Sigmoid colon (tissue), 7 donors: ENCODE measurements around the gene PKDCC. TPM values are rescaled to one million over a fixed set of nuclear protein-coding genes. Genes with fewer than 3 reads are reported as not detected.

Experiments
- DNase-seq: peaks from one replicate; pipeline ENCODE4 v3.0.0-alpha.2; 2019
- H3K27ac ChIP-seq, 4 donors: fragments of 200-600 bp; sonication (generic); one replicate each; pipeline ENCODE4 v1.5.1; 2016 to 2019; ENCODE audit warnings: mild to moderate bottlenecking in 1 of 4
- H3K27me3 ChIP-seq, 3 donors: fragments of 200-600 bp; sonication (generic); one replicate each; pipeline ENCODE4 v1.5.1; 2019; ENCODE audit warnings: mild to moderate bottlenecking in 1 of 3
- H3K36me3 ChIP-seq, 4 donors: fragments of 200-600 bp; sonication (generic); one replicate each; pipeline ENCODE4 v1.5.1; 2016 to 2019
- H3K4me1 ChIP-seq, 4 donors: fragments of 200-600 bp; sonication (generic); one replicate each; pipeline ENCODE4 v1.5.1; 2017 to 2019
- H3K4me3 ChIP-seq, 4 donors: fragments of 200-600 bp; sonication (generic); one replicate each; pipeline ENCODE4 v1.5.1; 2017 to 2019; ENCODE audit warnings: mild to moderate bottlenecking in 2 of 4, moderate library complexity in 1 of 4
- H3K9me3 ChIP-seq, 4 donors: fragments of 200-600 bp in 3 of 4; sonication (generic) in 3 of 4; one replicate each; pipeline versions ENCODE4 v1.5.1 to v1.6.1; 2013 to 2019
- EP300 ChIP-seq, 4 donors: sonication (generic); formaldehyde crosslinking; IDR thresholded peaks; one replicate each; pipeline ENCODE4 v1.6.1; 2017; ENCODE audit warnings: antibody characterized with exemption in 4 of 4
- POLR2A ChIP-seq, 2 donors: fragments of 450-650 bp; IDR thresholded peaks; one replicate each; pipeline ENCODE4 v1.6.1; 2016; ENCODE audit warnings: antibody characterized with exemption in 2 of 2, mild to moderate bottlenecking in 2 of 2, moderate library complexity in 2 of 2
- POLR2AphosphoS5 ChIP-seq, 4 donors: sonication (generic); formaldehyde crosslinking; IDR thresholded peaks; one replicate each; pipeline ENCODE4 v1.6.1; 2017; ENCODE audit warnings: antibody characterized with exemption in 4 of 4
- WGBS, 2 donors: extraction: QIAGEN DNeasy Blood & Tissue Kit; methylation state at CpG; one replicate each; pipeline ENCODE4 v1.1.7; 2013; 5-methylcytosine and 5-hydroxymethylcytosine counted together
- intact Hi-C: fragments of 100-400 bp; cut with DNase I; formaldehyde crosslinking; loops from one replicate; pipeline ENCODE4 v1.15.1; 2023
- polyA plus RNA-seq, 3 donors: library from polyadenylated mRNA; stranded (reverse); fragments of 200-250 nt; gene quantifications; one replicate each; pipeline ENCODE4 v1.2.3, GENCODE V29; 2013
- total RNA-seq, 4 donors: library from RNA; depleted of rRNA; stranded (reverse); fragments of >200 nt; gene quantifications; one replicate each; pipeline ENCODE4 v1.1.0, GENCODE V29; 2016
- TF ChIP-seq, protein P1 (sequence below), 4 experiments: fragments of 450-650 bp in 3 of 4; fragments of 200-600 bp in 1 of 4; IDR thresholded peaks; one replicate each; pipeline ENCODE4 v1.5.1; 2016 to 2019; ENCODE audit warnings: antibody characterized with exemption in 4 of 4, mild to moderate bottlenecking in 3 of 4, moderate library complexity in 2 of 4
- donor health status: healthy with polysubstance abuse.
- donor health status: Bipolar disorder and iron deficiency.
- donor health status: healthy.

PKDCC gene
- total and polyA plus RNA-seq, 7 donors = 13.9 to 106 (median 67.7) TPM

DNA sequence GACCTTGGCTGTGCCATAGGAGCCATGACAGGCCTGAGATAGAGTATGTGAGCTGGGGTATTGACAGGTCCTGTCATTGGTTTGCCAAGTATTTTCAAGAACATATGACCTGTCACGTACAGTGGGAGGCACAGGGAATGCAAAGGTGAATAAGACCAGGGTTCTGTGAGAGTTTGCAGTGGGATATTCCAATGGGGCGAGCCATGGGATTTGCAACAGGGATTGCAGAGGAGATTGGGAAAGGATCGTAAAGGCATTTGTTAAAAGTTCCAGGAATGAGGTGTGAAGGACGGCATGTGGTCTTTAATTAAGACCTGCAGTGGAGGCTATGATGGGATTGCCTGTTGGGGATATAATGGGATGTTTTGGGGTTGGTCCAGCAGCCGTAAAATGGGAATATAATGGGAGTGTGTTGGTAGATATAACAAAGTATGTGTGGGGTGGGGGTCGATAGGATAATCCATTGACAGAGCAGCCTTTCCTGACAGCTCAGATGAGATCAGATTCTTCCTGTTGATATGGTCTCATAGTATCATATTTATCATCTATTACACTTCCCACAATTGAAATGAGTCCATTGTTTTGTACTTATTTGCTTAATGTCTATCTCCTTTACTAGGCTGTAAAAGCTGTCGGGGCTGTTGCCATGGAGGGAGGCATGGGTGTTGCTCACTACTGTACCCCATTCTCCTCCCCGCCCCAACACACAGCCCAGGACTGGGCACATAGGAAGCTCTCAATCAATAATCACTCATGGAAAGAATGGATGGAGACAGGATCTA, 38.1 kb downstream of the PKDCC start:
- intact Hi-C loops = loop anchor here (1.0 to 5.0 kb wide), 3 partner anchors 39 to 234 kb away; no protein-coding TSS in a partner anchor
- Histone ChIP-seq H3K9me3 (no peaks in the 10 kb centered on the region), H3K4me1 (peaks cover 0 to 29% (median 27%) of the 10 kb centered on the region in 4 donors), H3K4me3 (no peak overlapping the region), H3K27ac (no peak overlapping the region), H3K27me3 (no peaks in the 10 kb centered on the region), H3K36me3 (no peaks in the 10 kb centered on the region)
- DNase-seq = no peak
- WGBS, 2 donors = 65% methylated on average over 8 of the region's 8 CpGs
- no peak for TF ChIP-seq EP300 (IDR thresholded peaks at IDR 0.05)
- TF ChIP-seq, protein P1, sequence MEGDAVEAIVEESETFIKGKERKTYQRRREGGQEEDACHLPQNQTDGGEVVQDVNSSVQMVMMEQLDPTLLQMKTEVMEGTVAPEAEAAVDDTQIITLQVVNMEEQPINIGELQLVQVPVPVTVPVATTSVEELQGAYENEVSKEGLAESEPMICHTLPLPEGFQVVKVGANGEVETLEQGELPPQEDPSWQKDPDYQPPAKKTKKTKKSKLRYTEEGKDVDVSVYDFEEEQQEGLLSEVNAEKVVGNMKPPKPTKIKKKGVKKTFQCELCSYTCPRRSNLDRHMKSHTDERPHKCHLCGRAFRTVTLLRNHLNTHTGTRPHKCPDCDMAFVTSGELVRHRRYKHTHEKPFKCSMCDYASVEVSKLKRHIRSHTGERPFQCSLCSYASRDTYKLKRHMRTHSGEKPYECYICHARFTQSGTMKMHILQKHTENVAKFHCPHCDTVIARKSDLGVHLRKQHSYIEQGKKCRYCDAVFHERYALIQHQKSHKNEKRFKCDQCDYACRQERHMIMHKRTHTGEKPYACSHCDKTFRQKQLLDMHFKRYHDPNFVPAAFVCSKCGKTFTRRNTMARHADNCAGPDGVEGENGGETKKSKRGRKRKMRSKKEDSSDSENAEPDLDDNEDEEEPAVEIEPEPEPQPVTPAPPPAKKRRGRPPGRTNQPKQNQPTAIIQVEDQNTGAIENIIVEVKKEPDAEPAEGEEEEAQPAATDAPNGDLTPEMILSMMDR (IDR thresholded peaks at IDR 0.05) = no peak
- no peak for TF ChIP-seq POLR2A (IDR thresholded peaks at IDR 0.05)
- no peak for TF ChIP-seq POLR2AphosphoS5 (IDR thresholded peaks at IDR 0.05)

DNA sequence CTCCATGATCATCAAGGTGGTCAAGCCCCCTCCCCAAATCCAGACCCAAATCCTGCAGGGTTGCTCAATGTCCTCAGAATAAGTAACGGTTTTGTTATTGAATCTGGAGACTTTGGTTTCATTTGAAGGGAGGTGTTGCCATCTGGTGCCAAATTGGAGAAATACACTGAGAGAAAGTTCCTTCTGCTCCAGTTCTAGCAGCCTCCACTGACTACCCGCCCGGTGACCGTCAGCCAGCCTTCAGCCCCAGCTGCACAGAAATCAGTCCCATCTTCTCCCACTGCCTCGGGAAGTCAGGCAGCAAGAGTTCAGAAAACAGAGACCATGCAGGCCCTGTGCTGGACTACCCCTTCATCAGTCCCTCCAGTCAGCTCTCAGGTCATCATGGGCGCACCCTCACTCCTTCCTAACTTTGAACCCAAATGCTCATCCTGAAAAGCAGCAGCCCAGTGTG, 38.7 kb downstream of the PKDCC start:
- H3K9me3 ChIP-seq = no peaks in the 10 kb centered on the region
- no peak overlapping the region for H3K27ac ChIP-seq
- no peaks in the 10 kb centered on the region for H3K36me3 ChIP-seq
- H3K4me1 ChIP-seq = peaks cover 0 to 29% (median 27%) of the 10 kb centered on the region in 4 donors
- TF ChIP-seq, protein P1 (IDR thresholded peaks at IDR 0.05) = peak; percentile 76 to 89 (median 80)
- TF ChIP-seq POLR2AphosphoS5 (IDR thresholded peaks at IDR 0.05) = no peak
- WGBS, 2 donors = 17 to 21% methylated on average over 6 of the region's 6 CpGs
- intact Hi-C loops = loop anchor here (1.0 to 5.0 kb wide), 2 partner anchors 217 to 234 kb away; no protein-coding TSS in a partner anchor
- H3K27me3 ChIP-seq = no peaks in the 10 kb centered on the region
- no peak overlapping the region for H3K4me3 ChIP-seq
- DNase-seq = no peak

DNA sequence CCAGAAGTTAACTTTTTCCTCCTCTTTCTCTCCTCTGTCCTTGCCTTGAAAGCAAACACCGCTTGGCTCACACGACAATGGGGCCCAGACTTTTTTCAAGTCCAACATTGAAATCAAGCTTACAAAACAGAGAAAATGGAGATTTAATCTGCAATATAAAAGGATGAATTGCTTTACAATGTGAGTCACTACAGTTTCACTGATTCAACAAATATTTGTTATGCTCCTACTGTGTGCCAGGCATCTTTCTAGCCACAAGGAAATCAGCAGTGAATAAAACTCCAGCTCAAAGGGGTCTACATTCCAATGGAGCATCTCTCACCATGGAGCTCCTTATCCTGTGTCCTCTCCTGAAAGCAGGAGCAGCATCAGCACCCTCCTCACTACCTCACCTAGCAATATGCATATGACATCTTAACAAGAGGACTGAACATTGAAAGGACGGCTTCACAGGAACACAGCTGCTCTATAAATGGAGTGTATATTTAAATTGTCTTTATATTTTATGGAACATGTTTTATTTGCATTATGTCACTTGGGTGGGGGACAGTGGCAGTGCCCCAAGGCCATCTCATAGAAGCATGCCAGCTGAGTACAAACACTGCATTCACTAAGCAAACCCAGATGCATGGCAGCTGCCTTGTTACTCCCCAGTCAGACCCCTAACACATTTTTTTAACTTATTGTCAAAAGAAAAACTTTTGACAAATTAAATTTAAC, 39.5 kb downstream of the PKDCC start:
- H3K27me3 ChIP-seq = no peaks in the 10 kb centered on the region
- H3K27ac ChIP-seq = no peak overlapping the region
- no peaks in the 10 kb centered on the region for H3K9me3 ChIP-seq
- no peaks in the 10 kb centered on the region for H3K36me3 ChIP-seq
- intact Hi-C loops = loop anchor here (5.0 kb wide), 1 partner anchor 235 kb away; no protein-coding TSS in a partner anchor
- 29 to 79% methylated on average over 3 of the region's 3 CpGs for WGBS, 2 donors
- H3K4me1 ChIP-seq = peaks cover 0 to 29% (median 27%) of the 10 kb centered on the region in 4 donors
- no peak for DNase-seq
- H3K4me3 ChIP-seq = no peak overlapping the region
- TF ChIP-seq EP300 (IDR thresholded peaks at IDR 0.05) = no peak
- no peak for TF ChIP-seq POLR2AphosphoS5 (IDR thresholded peaks at IDR 0.05)
- TF ChIP-seq, protein P1 (IDR thresholded peaks at IDR 0.05) = no peak
- TF ChIP-seq POLR2A (IDR thresholded peaks at IDR 0.05) = no peak

GRCh38 chr2:42087857-42088195, 40.0 kb downstream of the PKDCC start:
- DNase-seq = no peak
- intact Hi-C loops = loop anchor here (5.0 kb wide), 1 partner anchor 236 kb away; no protein-coding TSS in a partner anchor
- H3K4me3 ChIP-seq = no peak overlapping the region
- H3K4me1 ChIP-seq = peaks cover 0 to 29% (median 27%) of the 10 kb centered on the region in 4 donors
- WGBS, 2 donors = 22 to 63% methylated on average over 2 of the region's 2 CpGs
- no peaks in the 10 kb centered on the region for H3K9me3 ChIP-seq
- H3K27ac ChIP-seq = no peak overlapping the region
- TF ChIP-seq, protein P1 (IDR thresholded peaks at IDR 0.05) = no peak
- TF ChIP-seq POLR2A (IDR thresholded peaks at IDR 0.05) (no peak), POLR2AphosphoS5 (IDR thresholded peaks at IDR 0.05) (no peak), EP300 (IDR thresholded peaks at IDR 0.05) (no peak)
- no peaks in the 10 kb centered on the region for H3K36me3 ChIP-seq
- H3K27me3 ChIP-seq = no peaks in the 10 kb centered on the region
